ENCODE data around the gene DPRX. TPM values are rescaled to one million over a fixed set of nuclear protein-coding genes. Genes with fewer than 3 reads are reported as not detected.

The DPRX gene
- total RNA-seq, 2 experiments from 2014 or later, result not detected

DNA sequence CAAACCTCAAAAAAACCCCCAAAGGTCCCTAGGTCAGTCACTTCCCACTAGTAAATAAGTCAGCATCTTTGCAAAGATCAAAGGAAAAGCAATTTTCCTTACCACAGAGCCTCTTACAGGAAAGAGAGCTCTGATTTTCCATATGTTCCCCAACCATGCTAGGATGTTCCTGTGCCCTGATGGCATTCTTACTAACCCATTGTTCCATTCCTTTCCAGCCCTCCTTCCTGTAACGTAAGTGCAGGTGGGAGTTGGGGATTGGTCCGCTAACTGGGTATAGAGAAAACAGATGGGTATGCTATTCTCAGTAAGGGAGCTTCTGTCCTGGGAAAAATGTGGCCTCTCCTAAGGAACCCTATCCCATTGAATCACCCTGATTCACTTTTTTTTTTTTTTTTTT, 14.3 kb downstream of the DPRX start:
- no peaks in the 10 kb centered on the region for H3K36me3 ChIP-seq (ENCODE audit: insufficient read depth, low read length)
- no TSS peak for BruUV-seq (replicated peaks)
- no peaks in the 10 kb centered on the region for H3K79me2 ChIP-seq (ENCODE audit: insufficient read depth, low read depth, low read length)
- no peak overlapping the region for H3K4me2 ChIP-seq (ENCODE audit: low read length)
- DNase-seq (ENCODE audit: low spot score), result no peak
- CTCF ChIA-PET (ENCODE audit: unreplicated experiment), result no interaction called here
- no peak overlapping the region for H2AFZ ChIP-seq (ENCODE audit: low read length)
- TF ChIP-seq EZH2phosphoT487 (IDR thresholded peaks at IDR 0.05; ENCODE audit: borderline replicate concordance, low read depth, low read length), result no peak
- TF ChIP-seq, protein P1, sequence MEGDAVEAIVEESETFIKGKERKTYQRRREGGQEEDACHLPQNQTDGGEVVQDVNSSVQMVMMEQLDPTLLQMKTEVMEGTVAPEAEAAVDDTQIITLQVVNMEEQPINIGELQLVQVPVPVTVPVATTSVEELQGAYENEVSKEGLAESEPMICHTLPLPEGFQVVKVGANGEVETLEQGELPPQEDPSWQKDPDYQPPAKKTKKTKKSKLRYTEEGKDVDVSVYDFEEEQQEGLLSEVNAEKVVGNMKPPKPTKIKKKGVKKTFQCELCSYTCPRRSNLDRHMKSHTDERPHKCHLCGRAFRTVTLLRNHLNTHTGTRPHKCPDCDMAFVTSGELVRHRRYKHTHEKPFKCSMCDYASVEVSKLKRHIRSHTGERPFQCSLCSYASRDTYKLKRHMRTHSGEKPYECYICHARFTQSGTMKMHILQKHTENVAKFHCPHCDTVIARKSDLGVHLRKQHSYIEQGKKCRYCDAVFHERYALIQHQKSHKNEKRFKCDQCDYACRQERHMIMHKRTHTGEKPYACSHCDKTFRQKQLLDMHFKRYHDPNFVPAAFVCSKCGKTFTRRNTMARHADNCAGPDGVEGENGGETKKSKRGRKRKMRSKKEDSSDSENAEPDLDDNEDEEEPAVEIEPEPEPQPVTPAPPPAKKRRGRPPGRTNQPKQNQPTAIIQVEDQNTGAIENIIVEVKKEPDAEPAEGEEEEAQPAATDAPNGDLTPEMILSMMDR (conservative IDR thresholded peaks at IDR 0.05; ENCODE audit: low read length), result no peak
- no peaks in the 10 kb centered on the region for H3K4me1 ChIP-seq (ENCODE audit: insufficient read depth, low read length, poor library complexity, severe bottlenecking)
- intact Hi-C loops (cut with micrococcal nuclease; ENCODE audit: unreplicated experiment), result no loop called here
- 0 out of 2 replicates have a peak, but pooled peaks cover 4% of the 10 kb centered on the region for H3K9me3 ChIP-seq (ENCODE audit: low read length)
- no peak overlapping the region for H3K4me3 ChIP-seq (ENCODE audit: low read depth, low read length, poor library complexity, severe bottlenecking)
- no peaks in the 10 kb centered on the region for H4K20me1 ChIP-seq (ENCODE audit: insufficient read depth, low read length)
- POLR2A ChIA-PET, result interaction anchor here (0.6 kb wide), 1 partner anchor 191 kb away, joined by 3 read pairs; no protein-coding TSS in a partner anchor
- H3K27ac ChIP-seq (ENCODE audit: low read depth, low read length, poor library complexity, severe bottlenecking), result no peak overlapping the region
- no peaks in the 10 kb centered on the region for H3K9me2 ChIP-seq (ENCODE audit: insufficient read depth, low read length)

DNA sequence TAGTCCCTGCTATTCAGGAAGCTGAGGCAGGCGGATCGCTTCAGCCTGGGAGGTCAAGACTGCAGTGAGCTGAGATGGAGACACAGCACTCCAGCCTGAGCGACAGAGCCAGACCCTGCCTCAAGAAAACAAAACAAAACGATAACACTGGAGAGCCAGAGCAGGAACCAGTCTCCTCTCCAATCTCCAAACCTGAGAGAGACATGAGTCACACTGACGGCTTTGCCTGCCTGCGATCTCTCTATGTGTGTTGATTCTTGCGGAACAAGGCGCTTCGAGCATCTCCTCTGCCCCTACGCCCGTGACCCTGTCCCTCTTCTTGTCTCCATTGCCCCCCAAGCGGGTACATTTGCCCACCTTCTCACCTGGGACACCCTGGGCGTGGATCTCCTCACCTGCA, 15.6 kb downstream of the DPRX start:
- Histone ChIP-seq H3K36me3 (ENCODE audit: insufficient read depth, low read length) (no peaks in the 10 kb centered on the region), H3K79me2 (ENCODE audit: insufficient read depth, low read depth, low read length) (no peaks in the 10 kb centered on the region), H3K4me2 (ENCODE audit: low read length) (no peak overlapping the region), H3K9me3 (ENCODE audit: low read length) (0 out of 2 replicates have a peak, but pooled peaks cover 4% of the 10 kb centered on the region), H2AFZ (ENCODE audit: low read length) (no peak overlapping the region), H3K27ac (ENCODE audit: low read depth, low read length, poor library complexity, severe bottlenecking) (no peak overlapping the region), H3K4me1 (ENCODE audit: insufficient read depth, low read length, poor library complexity, severe bottlenecking) (no peaks in the 10 kb centered on the region), H4K20me1 (ENCODE audit: insufficient read depth, low read length) (no peaks in the 10 kb centered on the region), H3K9me2 (ENCODE audit: insufficient read depth, low read length) (no peaks in the 10 kb centered on the region), H3K4me3 (ENCODE audit: low read depth, low read length, poor library complexity, severe bottlenecking) (no peak overlapping the region)
- ChIA-PET POLR2A (no interaction called here), CTCF (ENCODE audit: unreplicated experiment) (no interaction called here)
- TF ChIP-seq, protein P1 (conservative IDR thresholded peaks at IDR 0.05; ENCODE audit: low read length), result no peak
- TF ChIP-seq EZH2phosphoT487 (IDR thresholded peaks at IDR 0.05; ENCODE audit: borderline replicate concordance, low read depth, low read length), result no peak
- no peak for DNase-seq (ENCODE audit: low spot score)
- intact Hi-C loops (cut with micrococcal nuclease; ENCODE audit: unreplicated experiment), result no loop called here
- no TSS peak for BruUV-seq (replicated peaks)

DNA sequence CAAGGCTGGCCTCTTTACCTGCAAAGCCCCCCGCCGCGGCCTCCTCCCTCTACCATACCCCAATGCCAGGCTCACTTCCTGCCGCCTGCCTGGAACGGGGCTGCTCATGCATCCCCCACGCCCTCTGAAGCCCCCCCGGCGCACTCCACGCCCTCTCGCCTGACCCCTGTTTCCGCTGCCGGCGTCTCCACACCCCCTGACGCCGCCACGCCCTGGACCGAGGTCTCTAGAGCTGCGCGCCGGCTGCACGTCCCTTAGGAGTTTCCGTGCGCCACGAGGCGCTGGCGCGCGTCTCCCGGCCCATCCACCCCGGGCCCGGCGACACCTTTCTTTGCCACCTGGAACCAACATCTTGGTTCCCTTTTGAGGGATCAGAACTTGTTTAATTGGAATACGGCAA, 16.0 kb downstream of the DPRX start:
- BruUV-seq (replicated peaks), result no TSS peak
- ChIA-PET POLR2A (no interaction called here), CTCF (ENCODE audit: unreplicated experiment) (no interaction called here)
- Histone ChIP-seq H3K4me2 (ENCODE audit: low read length) (no peak overlapping the region), H3K36me3 (ENCODE audit: insufficient read depth, low read length) (no peaks in the 10 kb centered on the region), H4K20me1 (ENCODE audit: insufficient read depth, low read length) (no peaks in the 10 kb centered on the region), H3K9me3 (ENCODE audit: low read length) (0 out of 2 replicates have a peak, but pooled peaks cover 4% of the 10 kb centered on the region), H3K4me1 (ENCODE audit: insufficient read depth, low read length, poor library complexity, severe bottlenecking) (no peaks in the 10 kb centered on the region), H3K27ac (ENCODE audit: low read depth, low read length, poor library complexity, severe bottlenecking) (no peak overlapping the region), H3K4me3 (ENCODE audit: low read depth, low read length, poor library complexity, severe bottlenecking) (no peak overlapping the region), H2AFZ (ENCODE audit: low read length) (no peak overlapping the region), H3K9me2 (ENCODE audit: insufficient read depth, low read length) (no peaks in the 10 kb centered on the region), H3K79me2 (ENCODE audit: insufficient read depth, low read depth, low read length) (no peaks in the 10 kb centered on the region)
- intact Hi-C loops (cut with micrococcal nuclease; ENCODE audit: unreplicated experiment), result no loop called here
- TF ChIP-seq EZH2phosphoT487 (IDR thresholded peaks at IDR 0.05; ENCODE audit: borderline replicate concordance, low read depth, low read length), result no peak
- TF ChIP-seq, protein P1 (conservative IDR thresholded peaks at IDR 0.05; ENCODE audit: low read length), result no peak
- no peak for DNase-seq (ENCODE audit: low spot score)
